Activated naive CD8-positive, alpha-beta T cell treated with anti-CD3 and anti-CD28 coated beads, Interleukin-2, amount 50 U/mL, for 16 hours (primary cell): ENCODE results near the gene PPP2R1A.
A peak's percentile ranks its signal among the peaks of the same experiment; 100 is the strongest.

ENCODE experiments used
- DNase-seq: peaks from one replicate; pipeline ENCODE4 v3.0.0-alpha.2; 2020; ENCODE audit warnings: low read depth, low spot score

Gene PPP2R1A

GRCh38 chr19:52189735-52190486 lies at the start of gene PPP2R1A:
TSS of gene PPP2R1A (plus strand) at chr19:52190052. CDS start at chr19:52190097, 45 bp downstream.
- peak; percentile 95 for DNase-seq

- no peak for DNase-seq
These were observed 48.6 kb upstream of the PPP2R1A start for GRCh38 chr19:52141203-52141602.

- no peak for DNase-seq
These were observed 47.8 kb upstream of the PPP2R1A start for GRCh38 chr19:52142001-52142595.

DNA sequence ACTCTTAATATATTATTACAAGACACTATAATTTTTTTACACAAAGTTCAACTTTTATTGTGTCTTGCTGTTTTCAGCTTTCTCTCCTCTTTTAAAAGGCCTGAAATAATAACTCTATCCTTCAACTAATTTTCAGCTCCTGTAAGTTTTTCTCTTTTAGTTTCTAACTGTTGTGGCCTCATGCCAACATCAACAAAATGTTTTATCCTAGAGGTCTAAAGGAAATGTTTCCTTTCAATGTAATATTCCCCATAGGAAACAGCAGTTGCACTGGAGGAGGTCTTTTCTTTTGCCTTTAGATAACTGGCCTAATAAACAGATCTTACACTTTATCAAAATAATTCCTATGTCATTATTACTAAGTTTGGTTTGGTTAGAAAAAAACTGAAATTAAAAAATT lies 41.6 kb upstream of the PPP2R1A start:
- no peak for DNase-seq

DNA sequence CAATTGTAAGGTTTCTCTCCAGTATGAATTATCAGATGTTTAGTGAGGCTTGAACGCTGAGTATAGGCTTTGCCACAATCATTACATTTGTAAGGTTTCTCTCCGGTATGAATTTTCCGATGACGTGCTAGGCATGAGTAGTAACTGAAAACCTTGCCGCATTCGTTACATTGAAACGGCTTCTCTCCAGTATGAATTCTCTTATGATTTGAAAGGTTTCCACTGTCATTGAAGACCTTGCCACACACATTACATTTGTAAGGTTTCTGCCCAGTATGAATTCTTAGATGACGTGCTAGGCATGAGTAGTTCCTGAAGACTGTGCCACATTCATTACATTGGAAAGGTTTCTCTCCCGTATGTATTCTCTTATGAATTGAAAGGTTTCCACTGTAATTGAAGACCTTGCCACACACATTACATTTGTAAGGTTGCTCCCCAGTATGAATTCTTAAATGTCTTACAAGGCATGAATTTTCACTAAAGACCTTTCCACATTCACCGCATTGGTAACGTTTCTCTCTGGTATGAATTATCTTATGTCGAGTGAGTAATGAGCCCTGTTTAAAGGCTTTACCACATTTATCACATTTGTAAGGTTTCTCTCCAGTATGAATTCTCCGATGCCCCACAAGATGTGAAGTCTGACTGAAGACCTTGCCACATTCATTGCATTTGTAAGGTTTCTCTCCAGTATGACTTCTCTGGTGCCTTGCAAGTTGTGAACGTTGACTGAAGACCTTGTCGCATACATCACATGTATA lies 34.1 kb upstream of the PPP2R1A start:
- no peak for DNase-seq

- DNase-seq: no peak
These were observed 19.5 kb upstream of the PPP2R1A start for GRCh38 chr19:52170304-52170703.

DNA sequence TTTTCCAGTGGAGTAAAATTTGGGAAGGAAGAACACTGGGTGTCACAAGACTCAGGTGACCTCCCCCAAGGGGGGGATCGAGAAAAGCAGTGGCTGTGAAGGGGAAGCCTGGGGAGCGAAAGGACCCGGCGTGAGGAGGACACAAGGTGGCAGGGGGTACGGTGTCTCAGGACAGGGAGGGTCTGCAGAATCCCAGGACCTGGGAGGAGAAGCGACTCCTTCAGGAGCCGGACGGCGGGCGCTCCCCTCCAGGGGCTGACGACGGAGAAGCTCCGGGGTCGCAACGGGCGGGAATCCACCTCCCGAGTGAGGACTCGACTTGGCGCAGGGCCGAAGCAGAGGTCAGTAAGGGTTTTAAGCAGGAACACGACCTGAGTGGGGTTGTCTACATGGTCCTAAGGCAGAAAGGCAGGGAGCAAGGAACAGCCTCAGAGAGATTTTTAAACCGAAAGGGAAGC lies 19.0 kb upstream of the PPP2R1A start:
- no peak for DNase-seq

- DNase-seq: peak; percentile 77
These were observed 18.3 kb upstream of the PPP2R1A start, which contains the start of gene ZNF836 for GRCh38 chr19:52171321-52172169. TSS of gene ZNF836 (minus strand) at chr19:52171621. CDS start at chr19:52168072, 3,549 bp downstream.

DNA sequence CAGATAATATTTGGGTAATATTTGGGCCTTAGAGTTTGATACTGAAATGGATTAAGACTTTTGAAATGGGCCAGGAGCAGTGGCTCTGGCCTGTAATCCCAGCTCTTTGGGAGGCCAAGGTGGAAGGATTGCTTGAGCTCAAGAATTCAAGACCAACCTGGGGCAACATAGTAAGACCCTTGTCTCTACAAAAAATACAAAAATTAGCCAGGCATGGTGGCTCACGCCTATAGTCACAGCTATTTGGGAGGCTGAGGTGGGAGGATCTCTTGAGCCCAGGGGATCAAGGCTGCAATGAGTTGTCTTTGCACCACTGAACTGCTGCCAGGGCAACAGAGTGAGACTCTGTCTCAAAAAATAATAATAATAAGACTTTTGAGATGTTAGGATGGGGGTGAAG lies 17.5 kb upstream of the PPP2R1A start:
- no peak for DNase-seq

DNA sequence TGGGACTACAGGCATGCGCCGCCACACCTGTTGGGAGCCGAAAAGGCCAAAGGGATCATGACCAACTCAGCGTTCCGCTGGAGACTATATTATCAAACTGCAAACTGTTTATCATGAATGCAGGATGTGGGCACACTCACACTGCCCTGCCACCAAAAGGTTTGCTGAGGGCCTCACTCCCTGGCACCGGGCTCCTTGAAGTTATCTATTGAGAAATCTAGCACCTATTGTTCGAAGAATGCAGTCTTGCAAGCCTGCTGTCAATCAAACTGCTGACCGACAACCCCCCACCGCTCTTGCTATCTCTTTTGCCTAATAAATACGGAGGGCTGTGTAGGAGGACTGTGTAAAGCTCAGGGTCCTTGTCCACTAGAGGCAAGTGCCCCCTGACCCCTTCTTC lies 13.3 kb upstream of the PPP2R1A start:
- DNase-seq: no peak

DNA sequence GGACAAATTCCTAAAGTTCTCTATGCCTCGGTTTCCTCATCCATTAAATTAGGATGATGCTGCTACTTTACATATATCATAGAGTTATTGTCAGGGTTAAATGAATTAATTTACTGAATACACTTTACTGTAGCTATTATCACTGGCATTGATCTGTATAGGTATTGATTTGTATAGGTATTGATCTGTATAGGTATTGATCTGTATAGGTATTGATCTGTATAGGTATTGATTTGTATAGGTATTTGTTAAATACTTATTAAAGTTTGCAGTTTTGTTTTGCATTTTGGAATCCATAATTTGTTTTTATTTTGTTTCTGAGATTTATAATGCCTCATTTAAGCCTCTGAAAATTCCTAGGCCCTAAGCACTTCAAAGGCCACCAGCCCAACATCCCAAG lies 2.4 kb upstream of the PPP2R1A start:
- no peak for DNase-seq

DNA sequence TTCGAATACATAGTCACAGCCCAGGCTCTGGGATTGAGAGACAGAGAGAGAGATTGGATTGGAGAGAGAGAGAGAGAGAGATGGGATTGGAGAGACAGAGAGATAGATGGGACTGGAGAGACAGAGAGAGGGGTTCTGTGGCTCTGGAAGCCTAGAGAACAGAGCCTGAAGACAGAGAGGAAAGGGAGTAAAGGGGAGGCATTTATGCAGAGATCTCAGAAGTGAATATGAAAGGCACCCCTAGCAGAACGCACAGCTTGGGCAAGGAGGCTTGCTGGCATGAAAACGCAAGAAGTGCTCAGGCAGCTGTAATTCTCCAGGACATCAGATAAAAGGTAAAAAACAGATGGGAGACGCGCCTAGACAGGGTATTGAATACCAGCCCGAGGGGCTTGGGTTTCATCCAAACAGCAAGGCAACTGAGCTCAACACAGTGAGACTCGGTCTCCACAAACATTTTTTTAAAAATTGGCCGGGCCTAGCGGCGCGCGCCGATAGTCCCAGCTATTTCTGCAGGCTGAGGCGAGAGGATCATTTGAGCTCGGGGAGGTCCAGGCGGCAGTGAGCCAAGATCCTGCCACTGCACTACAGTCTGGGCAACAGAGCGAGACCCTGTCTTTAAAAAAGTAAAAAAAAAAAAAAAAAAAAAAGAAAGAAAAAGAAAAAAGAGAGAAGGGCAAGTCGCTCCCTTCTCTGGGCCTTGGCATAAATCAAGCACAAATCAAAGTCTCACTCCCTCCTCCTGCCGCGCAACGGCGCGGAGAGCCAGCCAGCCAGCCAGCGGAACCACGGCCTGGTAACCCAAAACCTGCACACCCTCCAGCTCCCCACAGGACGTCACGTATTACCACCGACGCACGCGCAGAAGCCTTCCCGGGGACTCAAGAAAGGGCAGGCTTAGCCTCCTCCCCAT lies 774 bp upstream of the PPP2R1A start:
- DNase-seq: no peak

DNA sequence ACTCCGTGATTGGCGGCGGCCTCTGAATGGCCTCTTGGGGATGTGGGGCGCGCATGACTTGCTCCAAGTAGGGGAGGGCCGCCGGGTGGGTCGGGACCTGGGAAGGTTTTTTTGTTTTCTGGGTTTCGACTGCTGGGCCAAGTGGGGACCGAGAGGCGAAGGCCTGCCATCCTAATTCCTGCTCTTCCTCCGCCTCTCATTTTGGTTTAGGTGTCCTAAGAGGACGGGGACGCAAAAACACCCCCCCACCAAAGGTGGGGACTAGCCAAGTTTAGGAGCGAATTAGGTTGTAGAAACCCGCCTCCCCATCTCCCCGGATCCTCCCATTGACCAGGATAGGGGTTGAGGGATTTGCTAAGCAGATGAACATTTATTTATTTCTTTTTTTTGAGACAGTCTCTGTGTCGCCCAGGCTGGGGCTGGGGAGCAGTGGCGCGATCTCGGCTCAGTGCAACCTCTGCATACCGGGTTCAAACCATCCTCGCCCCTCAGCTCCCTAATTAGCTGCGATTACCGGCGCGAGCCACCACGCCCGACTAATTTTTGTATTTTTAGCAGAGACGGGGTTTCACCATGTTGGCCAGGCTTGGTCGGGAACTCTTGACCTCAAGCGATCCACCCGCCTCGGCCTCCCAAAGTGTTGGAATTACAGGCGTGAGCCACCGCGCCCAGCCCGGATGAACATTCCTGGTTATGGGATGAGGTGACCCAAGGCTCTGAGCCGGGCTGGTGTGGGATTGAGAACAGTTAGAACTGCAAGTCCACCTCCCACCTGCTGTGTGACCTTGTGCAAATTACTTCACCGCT lies 838 bp downstream of the PPP2R1A start:
- DNase-seq: no peak

GRCh38 chr19:52191389-52191788 lies 1.5 kb downstream of the PPP2R1A start:
- no peak for DNase-seq

- no peak for DNase-seq
These were observed 2.1 kb downstream of the PPP2R1A start for GRCh38 chr19:52191951-52192350.

- DNase-seq: no peak
These were observed 6.6 kb downstream of the PPP2R1A start for GRCh38 chr19:52196256-52196967.

DNA sequence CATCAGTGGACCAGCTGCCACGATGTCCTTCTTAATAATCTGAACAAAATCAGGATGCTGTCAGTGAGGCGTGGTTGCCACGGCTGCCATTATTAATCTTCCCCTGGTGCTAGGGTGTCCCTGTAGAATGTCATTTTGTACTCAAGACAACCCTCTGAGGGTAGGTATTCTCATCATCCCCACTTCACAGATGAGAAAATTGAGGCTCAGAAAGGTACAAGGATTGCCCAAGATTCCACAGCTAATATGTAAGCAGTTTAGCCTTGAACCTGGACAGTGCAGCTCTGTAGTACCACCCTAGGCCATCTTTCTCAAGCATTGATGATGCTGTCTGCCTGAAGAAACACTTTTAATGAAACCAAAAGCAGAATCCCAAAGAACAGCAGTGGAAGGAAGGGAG lies 8.1 kb downstream of the PPP2R1A start:
- DNase-seq: no peak

DNA sequence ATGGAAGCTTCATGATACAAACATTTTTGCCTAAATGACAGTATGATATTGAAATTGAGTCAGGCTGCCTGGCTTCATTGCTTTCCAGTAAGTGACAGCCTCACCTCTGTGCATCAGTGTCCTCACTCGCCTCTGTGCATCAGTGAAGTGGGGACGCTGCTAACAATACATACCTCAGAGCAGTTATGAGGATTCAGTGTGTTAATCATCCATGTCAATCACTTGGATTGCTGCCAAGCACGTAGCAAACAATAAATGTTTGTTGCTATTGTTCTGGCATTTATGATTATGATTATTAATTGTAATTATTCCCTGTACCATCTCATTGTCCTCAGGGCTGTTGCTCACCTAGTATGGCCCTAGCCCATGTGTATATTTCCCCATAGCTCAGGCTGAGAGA lies 8.8 kb downstream of the PPP2R1A start:
- no peak for DNase-seq

- DNase-seq: no peak
These were observed 10.2 kb downstream of the PPP2R1A start for GRCh38 chr19:52200044-52200443.
